Loucy (cell line): Measurements from ENCODE around the gene STXBP1.

ENCODE experiments used
- EZH2phosphoT487 ChIP-seq: fragments of 200-600 bp; IDR thresholded peaks from 2 replicates; pipeline ENCODE4 v1.6.1; 2018; ENCODE audit warnings: antibody characterized with exemption, mild to moderate bottlenecking, moderate library complexity, borderline replicate concordance
- TF ChIP-seq, protein P1 (sequence below): fragments of 200-600 bp; sonication (generic); conservative IDR thresholded peaks from 2 replicates; pipeline ENCODE4 v1.5.1; 2014; ENCODE audit warnings: mild to moderate bottlenecking, antibody characterized with exemption, low read length

DNA sequence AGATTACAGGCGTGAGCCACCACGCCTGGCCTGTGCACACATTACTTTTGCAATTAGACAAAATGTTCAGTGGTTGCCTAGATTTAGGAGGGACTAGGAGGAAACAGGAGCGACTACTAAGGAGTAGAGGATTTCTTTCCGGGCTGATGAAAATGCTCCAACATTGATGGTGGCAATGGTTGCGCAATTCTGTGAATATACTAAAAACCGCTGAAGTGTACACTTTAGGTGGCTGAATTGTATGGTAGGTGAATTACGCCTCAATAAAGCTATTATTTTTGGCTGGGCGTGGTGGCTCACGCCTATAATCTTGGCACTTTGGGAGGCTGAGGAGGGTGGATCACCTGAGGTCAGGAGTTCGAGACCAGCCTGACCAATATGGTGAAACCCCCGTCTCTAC, 46.8 kb upstream of the STXBP1 start:
- TF ChIP-seq, protein P1, sequence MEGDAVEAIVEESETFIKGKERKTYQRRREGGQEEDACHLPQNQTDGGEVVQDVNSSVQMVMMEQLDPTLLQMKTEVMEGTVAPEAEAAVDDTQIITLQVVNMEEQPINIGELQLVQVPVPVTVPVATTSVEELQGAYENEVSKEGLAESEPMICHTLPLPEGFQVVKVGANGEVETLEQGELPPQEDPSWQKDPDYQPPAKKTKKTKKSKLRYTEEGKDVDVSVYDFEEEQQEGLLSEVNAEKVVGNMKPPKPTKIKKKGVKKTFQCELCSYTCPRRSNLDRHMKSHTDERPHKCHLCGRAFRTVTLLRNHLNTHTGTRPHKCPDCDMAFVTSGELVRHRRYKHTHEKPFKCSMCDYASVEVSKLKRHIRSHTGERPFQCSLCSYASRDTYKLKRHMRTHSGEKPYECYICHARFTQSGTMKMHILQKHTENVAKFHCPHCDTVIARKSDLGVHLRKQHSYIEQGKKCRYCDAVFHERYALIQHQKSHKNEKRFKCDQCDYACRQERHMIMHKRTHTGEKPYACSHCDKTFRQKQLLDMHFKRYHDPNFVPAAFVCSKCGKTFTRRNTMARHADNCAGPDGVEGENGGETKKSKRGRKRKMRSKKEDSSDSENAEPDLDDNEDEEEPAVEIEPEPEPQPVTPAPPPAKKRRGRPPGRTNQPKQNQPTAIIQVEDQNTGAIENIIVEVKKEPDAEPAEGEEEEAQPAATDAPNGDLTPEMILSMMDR = no peak
- TF ChIP-seq EZH2phosphoT487 = no peak
